GM12892 (cell line): ENCODE results near the gene CPNE7.

ENCODE experiments used
- POLR2A ChIP-seq: IDR thresholded peaks from 2 replicates; pipeline ENCODE4 v1.6.1; 2011; ENCODE audit warnings: low read depth, low read length, control low read depth
- POLR2AphosphoS5 ChIP-seq: IDR thresholded peaks from 2 replicates; pipeline ENCODE4 v1.6.1; 2011; ENCODE audit warnings: low read depth, low read length, control low read depth

DNA sequence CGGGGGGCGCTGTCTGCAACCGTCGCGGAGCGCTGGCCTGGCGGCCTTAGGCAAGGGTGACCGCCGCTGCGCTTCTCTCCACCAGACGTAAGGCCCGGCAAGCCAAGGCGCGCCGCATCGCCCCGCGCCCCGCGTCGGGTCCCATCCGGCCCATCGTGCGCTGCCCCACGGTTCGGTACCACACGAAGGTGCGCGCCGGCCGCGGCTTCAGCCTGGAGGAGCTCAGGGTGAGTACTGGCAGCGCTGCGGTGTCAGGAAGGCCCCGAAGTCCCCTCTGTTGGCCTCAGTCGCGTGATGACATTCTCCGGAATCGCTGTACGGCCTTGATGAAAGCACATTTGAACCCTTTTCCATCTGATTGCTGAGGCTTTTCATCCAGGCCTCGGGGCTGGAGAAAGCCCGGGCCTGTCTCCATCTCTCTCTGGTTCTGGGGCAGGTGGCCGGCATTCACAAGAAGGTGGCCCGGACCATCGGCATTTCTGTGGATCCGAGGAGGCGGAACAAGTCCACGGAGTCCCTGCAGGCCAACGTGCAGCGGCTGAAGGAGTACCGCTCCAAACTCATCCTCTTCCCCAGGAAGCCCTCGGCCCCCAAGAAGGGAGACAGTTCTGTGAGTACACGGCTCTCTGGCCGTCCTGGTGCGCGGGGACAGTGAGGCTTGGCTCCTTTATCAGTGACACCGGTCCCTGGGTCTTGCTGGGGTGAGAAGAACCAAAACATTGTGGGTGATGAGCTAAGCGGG, 14.2 kb upstream of the CPNE7 start:
- TF ChIP-seq POLR2A (no peak), POLR2AphosphoS5 (no peak; the same call in 1 of the 2 replicates)
